Lower leg skin (tissue), 3 donors: ENCODE results near the gene AGAP3.

Experiments used
- CTCF ChIP-seq, 3 donors: fragments of 450-650 bp; IDR thresholded peaks; one replicate each; pipeline ENCODE4 v1.5.1; 2016; ENCODE audit warnings: antibody characterized with exemption in 3 of 3, mild to moderate bottlenecking in 3 of 3, moderate library complexity in 2 of 3
- POLR2A ChIP-seq, 2 donors: fragments of 450-650 bp; IDR thresholded peaks; one replicate each; pipeline ENCODE4 v1.6.1; 2016 to 2017; ENCODE audit warnings: antibody characterized with exemption in 2 of 2, mild to moderate bottlenecking in 1 of 2, moderate library complexity in 1 of 2

GRCh38 chr7:151113344-151114150 is 27.3 kb downstream of the AGAP3 start:
- no peak for TF ChIP-seq CTCF (IDR thresholded peaks at IDR 0.05)
- TF ChIP-seq POLR2A (IDR thresholded peaks at IDR 0.05): no peak
